ENCODE measurements around the gene KRT13.

The KRT13 gene

DNA sequence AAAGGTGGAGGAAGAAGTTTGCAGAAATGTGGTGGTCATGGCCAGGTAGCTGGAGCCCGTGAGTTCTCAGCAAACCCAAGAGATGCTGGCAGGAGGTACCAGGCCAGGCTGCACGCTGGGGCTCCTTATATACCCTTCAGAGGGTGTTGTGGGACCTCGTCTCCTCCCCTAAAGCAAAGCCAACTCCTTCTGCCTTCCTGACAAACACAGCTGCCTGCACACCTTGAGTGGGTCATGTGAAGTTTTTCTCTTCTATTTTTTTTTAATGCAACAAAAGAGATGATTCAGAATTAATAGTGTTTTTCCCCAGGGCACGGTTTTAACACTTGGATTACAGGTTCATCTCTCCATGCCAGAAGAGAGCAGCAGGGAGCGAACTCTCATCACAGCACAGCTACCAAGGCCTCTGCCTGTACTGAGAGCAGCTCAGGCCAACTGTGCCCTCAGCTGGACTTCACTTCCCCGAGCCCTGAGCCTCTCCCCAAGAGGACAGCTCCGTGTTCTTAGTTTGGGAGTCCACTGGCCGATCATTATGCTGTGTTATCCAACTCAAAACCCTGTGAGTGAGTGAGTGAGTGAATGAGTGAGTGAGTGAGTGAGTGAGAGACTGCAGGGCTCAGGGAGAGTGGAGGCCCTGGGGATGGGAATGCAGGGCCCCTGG, 13.5 kb upstream of the KRT13 start, which contains the start of gene KRT15:
TSS of gene KRT15 (minus strand) at position 102 of the 661 bp plus-strand sequence. CDS start at position 39, 63 bp downstream.
- no peak for DNase-seq

DNA sequence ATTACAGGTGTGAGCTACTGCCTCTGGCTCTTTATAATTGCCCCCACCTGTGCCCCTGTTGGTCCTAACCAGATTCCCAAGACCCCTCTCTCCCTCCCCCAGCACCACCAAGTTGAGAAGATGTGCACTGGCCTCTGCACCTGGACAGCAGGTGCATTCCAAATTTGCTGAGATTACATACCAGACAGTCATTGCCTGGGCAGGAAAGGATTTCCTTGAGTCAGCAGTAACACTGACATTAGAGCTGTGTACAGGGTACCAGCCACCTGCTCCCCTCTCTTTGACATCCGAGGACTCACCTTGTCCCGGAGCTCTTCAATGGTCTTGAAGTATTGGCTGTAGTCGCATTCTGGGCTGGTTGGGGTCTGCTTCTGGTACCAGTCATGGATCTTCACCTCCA, 12.6 kb upstream of the KRT13 start:
- no peak for DNase-seq

- no peak for DNase-seq
Measured at GRCh38 chr17:41516830-41517283, 11.4 kb upstream of the KRT13 start.

GRCh38 chr17:41516147-41516829, 10.9 kb upstream of the KRT13 start:
- no peak for DNase-seq

DNA sequence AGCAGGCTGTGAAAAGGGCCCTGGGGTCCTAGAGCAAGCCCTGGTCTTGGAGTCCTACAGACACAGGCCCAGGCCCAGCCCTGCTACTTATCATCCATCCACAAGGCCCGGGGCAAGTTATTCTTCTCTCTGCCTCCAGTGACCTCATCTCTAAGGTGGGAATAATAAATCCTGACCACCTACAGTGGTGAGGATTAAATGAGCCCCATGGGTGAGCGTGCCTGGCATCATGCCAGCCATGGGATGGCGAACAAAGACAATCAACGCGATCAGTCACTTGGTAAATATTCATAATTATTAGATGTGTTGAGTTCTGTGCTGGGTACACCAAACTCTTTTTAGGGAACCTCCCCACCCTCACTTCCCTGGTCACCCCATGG, 7.7 kb upstream of the KRT13 start:
- DNase-seq: no peak

DNA sequence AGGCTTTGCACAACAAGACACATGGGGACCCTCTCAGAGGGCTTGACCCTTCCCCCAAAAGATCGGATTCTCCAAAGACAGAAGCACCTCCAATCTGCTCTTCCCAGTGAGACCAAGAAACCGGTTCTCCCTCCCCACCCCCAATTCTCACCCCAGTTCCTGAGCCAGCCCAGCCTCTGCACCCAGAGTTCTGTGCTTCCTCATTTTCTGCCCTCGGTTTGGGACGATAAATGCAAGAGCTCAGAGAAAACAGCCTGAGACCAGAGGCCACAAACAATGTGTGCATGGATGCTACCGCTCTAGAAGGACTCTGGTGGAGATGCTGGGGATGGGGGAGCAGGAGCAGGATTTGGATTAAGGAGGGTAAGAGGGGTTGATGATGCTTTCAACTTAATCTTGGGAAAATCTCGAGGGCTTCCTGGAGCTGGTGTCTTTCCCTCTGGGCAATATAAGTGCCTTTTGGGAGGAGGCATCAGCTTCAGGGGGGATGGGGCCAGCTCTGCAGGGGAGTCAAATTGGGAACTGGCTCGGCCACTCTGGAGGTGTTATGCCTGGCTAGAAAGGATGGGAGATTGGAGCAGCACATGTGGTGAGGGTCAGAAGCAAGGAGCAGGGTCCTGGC, 7.2 kb upstream of the KRT13 start:
- no peak for DNase-seq

GRCh38 chr17:41511716-41512115, 6.3 kb upstream of the KRT13 start:
- DNase-seq: no peak

GRCh38 chr17:41511116-41511515, 5.7 kb upstream of the KRT13 start:
- no peak for DNase-seq

- DNase-seq: no peak
Measured at GRCh38 chr17:41510251-41511065, 5.0 kb upstream of the KRT13 start.

- no peak for DNase-seq
Measured at GRCh38 chr17:41507315-41507880, 2.0 kb upstream of the KRT13 start.

DNA sequence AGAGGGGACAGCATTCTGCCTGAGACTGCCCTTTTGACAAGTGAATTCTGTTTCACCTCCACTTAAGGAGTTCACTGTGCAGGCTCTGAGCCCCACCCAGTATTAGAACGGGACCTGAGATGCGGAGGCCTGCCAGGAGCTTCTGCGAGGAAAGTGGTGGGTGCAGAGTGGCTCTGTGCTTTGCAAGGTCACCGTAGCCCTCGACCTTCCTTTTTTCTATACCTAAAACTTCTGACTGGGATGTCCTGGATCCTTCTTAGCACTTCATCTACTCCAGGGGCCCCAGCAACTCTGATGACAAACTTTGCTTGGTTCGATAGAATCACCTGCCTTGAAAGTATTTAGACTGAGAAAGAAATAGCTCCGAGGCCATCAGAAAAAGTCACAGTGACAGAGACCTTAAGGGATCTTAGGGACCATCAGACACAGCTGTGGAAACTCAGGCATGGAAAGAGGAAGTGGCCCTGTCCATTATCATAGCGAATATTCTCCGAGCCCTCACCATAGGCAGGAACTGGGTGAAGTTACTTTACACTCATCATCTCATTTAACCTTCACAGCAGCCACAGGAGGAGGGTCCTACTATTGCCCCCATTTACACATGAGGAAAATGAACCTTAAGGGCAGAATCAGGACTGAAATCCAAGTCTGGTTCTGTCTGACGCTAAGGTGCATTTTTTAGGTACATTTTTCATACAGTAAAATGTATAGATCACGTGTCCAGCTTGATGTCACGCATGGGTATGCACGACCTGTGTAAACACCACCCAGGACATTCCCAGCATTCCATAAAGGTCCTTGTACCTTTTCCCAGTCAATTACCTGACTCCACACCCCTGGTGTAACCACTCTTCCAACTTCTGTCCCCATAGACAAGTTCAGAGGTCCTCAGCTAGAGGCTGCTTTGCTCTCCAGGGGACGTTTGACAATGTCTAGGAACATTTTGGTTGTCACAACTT, 676 bp upstream of the KRT13 start:
- DNase-seq: no peak

DNA sequence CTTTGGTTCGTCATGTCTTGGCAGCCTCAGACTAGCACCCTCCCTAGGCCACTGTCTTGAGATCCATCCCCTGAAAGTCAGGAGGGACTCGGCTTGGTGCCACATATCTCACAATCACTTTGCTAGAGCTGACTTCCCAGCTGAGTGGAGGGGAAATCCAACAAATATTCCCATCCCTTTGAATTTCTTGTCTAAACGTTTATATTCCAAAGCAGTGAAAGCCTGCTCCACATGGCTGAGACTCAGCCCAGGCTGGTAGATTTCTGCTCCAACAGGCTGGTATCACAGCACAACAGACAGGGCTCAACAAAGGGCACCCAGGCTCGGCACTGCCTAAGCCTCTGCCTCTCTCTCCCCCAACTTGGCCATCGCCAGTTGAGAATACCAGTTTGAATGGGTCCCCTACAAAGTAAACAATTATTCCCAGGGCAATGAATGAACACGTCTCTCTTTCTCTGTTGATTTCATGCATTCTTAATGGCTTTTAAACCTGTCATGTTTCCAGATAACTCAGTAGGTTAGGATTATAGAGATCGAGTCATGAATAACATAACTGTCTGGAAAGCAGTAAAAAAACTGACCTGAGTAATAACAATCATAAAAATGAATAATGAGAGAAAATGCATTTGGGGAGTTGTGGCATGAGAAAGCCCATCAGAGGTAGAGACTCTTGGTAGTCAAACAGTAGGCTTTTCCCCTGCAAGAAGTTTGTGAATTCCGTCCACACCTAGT, 1.0 kb downstream of the KRT13 start:
- no peak for DNase-seq

DNA sequence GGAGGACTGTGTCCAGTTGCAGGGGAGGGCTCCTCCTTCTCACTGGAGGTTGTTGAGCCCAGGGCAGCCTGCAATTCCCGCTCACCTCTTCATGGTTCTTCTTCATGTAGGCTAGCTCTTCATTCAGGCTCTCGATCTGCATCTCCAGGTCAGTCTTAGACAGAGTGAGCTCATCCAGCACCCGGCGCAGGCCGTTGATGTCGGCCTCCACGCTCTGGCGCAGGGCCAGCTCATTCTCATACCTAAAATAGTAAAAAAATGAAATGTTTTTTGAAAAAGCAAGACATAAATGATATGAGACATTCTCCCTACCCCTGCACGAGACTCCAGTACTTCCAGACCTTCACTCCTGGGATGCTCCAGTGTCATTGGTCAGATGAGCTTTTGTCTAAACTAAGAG, 2.2 kb downstream of the KRT13 start:
- DNase-seq: no peak

- no peak for DNase-seq
Measured at GRCh38 chr17:41500131-41500911, 5.1 kb downstream of the KRT13 start.

DNA sequence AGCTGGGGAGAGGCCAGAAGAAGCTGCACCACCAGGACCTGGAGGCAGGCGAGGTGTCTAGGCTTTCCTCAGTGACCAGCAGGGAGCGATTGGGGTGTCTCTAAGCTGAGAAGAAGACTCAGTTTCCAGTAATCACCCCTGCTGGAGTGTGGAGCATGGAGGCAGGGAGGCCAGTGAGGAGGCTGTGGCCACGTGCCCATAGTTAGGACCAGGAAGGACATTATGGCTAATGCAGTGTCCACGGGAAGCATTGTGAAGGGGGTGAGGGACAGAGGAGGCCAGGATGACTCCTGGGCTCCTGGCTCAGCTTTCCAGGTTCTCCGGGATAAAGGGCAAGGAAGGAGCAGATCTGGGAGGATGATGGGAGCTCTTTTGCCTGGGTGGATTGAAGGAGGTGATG, 5.7 kb downstream of the KRT13 start:
- DNase-seq: no peak

DNA sequence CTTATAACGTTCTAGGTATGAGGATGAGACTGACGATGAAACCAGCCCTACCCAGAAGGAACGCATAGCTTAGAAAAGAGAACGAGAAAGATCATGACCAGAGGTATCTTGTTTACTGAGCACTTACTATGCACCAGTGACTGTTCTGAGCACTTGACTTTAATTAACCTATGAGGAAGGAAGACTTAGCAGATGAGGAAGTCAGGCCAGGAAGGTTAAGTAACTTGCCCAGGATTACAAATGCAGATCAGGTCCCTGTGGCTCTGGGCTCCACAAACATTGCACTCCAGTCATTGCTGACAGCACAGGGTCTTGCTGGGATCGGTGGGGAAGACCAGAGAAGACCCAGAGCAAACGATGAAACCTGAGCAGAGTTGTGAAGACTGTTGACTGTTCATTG, 7.1 kb downstream of the KRT13 start:
- no peak for DNase-seq

GRCh38 chr17:41496803-41497484, 8.5 kb downstream of the KRT13 start:
- peak; percentile 71 to 72 for DNase-seq

DNA sequence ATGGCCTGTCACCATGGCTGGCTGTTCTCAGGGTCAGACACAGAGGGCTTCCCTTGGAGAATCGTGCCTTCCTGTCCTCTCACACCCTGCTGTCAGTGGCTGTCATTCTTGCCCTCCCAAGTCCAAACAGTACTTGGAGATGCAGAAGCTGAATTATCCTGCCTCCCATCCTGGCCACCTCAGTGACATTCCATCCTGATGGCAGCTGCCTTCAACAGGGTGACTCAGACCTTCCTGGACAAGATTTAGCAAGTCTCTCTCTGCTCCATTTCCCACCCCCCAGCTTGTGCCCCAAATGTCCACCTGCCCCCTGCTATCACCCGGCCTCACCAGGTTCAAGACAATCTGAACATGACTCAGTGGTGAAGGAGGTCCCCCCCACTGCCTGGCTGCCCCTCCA, 10.9 kb downstream of the KRT13 start:
- DNase-seq: no peak

- no peak for DNase-seq
Measured at GRCh38 chr17:41492771-41493170, 12.6 kb downstream of the KRT13 start.

DNA sequence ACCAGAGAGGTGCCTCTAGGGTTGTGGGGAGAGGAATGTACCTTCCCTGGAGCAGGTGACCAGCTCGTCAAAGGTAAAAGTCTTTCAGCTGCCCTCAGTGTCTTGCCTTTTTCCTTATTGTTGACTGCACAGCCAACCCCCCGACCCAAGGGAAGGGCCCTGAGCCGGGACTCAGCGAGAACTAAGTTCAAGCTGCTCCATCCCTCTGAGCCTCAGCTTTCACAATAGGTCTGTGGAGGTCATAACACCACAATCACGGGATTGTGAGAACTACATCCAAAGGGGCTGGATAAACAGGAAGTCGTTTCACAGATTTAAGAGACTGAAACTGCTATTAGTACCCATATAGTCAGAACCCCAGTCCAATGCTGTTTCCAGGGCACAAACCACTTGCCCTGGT, 13.1 kb downstream of the KRT13 start:
- DNase-seq: peak in 1 of 2 donors; percentile 15

All from CD4-positive, alpha-beta T cell treated with Interferon alpha-2 for 1 hour (primary cell).